ENCODE results near the gene PCDH15.

The PCDH15 gene

DNA sequence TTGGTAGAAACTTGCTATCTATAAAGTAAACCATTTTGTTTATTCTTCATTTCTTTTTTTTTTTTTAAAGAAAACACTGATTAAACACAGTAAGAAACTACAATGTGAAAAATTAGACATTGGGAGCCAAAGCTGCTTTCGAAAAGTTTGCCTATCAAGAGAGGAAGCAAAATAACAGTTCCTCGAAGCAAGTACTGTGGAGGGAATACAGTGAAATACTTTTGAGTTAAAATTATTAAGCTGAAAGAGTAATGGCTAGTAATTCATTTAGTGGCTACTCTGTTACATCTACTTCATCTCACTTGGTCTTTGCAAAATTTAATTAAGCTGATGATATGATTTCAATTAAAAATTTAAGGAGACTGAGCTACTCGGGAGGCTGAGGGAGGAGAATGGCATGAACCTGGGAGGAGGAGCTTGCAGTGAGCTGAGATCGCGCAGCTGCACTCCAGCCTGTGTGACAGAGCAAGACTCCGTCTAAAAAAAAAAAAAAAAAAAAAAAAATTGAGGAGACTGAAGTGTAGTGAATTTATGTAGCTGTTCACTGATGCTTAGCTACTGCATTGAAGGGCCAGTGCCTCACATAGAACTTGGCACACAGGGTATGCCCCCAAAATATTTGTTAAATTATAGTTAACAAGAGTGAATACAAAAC lies 1046.3 kb downstream of the PCDH15 start:
- TF ChIP-seq GATA2 (IDR thresholded peaks at IDR 0.05; ENCODE audit: low read depth, low read length) = no peak
